ENCODE measurements around the gene RAB25.
"Not testable (repeated sequence)": the region's sequence is repeated elsewhere in the genome, so short reads cannot be mapped to it uniquely, and the experiment has no call there.

RAB25 gene

DNA sequence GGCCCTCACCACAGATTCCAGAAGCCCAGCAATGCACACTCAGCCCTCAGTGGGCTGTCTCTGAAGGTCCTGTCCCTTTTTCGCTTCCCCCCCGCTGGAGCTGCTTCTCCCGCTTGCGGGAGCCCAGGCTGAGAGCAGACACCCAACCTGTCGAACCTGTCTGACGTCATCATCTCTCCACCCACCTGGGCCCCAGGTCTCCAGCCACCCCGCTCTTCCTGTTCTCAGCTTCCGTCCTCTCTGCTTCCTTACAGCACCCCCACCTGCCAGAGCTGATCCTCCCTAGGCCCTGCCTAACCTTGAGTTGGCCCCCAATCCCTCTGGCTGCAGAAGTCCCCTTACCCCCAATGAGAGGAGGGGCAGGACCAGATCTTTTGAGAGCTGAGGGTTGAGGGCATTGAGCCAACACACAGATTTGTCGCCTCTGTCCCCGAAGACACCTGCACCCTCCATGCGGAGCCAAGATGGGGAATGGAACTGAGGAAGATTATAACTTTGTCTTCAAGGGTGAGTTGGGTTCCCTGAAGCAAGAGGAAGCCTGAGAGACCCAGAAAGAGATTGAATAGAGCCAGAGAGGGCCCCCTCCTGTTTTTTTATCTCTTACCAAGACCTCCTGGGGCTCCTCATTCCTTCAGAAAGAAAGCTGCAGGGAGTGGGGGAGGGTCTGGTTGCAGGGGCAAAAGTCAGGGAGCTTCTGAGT is at the start of gene RAB25:
RAB25 (plus strand) TSS at position 224 of the 700 bp plus-strand sequence; CDS start at position 465, 241 bp downstream.
- no peak for DNase-seq

DNA sequence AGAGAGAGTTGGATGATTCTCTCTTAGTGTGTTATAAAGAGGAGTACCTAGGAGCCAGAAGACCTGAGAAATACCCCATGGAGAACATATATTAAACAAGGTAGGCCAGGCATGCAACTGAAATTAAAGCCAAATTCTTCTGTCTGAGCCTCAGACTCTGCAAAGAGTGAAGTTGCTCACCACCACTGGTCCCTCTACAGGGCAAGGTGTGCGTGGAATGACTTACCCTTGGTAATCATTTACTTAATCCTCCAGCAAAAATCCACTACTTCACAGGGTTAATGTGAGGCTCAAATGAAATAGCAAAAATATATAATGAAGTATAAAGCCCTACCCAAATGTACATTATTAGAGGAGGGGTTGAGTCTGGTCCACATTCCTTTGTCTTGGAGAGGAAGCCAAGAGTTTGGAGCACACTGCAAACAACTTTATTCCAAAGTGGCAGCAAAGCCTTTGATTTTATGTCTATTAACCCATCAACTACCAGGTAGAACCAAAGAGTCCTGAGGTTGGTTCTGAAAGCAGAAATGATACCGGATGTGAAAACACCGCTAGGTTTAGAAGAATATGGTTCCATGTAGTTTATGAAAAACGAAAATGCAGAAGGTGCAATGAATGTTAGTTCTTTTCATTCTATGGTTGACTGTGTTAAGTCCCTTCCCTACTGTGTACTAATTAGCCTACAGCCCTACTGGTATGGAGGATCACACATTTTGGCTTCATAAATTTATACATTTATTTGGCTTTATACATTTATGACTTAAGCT is 48.7 kb upstream of the RAB25 start:
- no peak for DNase-seq

DNA sequence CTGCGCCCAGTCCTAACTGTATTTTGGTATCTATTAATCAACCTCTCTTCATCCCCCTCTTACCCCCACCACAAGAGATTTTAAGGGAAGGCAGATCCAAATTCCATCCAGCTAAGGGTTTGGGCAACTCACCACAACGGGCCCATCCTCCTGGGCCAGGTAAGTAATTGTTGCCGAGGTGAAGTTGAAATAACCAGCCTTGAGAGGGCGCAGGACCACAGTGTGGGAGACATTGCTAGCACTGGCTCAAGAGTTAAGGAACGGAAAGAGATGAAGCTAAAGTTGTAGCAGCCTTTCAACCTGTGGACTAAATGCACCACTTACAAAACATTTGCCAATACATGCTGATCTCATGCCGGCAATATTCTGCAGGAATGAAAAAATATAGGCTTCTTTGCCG is 46.1 kb upstream of the RAB25 start:
- DNase-seq: no peak

DNA sequence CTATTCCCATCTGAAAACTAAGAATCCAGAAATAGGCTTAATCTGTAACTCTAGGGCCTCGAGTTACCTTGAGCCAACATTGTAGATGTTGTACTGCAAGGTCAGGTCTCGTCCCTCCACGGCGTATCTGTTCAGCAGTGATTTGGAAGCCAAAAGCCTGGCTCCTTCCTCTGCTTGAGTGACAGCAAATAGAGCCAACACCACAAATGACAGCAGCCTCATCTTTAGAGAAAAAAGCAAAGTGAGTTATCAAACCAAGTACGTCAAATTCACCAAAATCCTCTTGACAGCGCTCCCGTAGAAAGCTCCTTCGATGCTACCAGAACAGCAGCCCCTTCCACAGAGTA is 41.0 kb upstream of the RAB25 start:
- DNase-seq: no peak

DNA sequence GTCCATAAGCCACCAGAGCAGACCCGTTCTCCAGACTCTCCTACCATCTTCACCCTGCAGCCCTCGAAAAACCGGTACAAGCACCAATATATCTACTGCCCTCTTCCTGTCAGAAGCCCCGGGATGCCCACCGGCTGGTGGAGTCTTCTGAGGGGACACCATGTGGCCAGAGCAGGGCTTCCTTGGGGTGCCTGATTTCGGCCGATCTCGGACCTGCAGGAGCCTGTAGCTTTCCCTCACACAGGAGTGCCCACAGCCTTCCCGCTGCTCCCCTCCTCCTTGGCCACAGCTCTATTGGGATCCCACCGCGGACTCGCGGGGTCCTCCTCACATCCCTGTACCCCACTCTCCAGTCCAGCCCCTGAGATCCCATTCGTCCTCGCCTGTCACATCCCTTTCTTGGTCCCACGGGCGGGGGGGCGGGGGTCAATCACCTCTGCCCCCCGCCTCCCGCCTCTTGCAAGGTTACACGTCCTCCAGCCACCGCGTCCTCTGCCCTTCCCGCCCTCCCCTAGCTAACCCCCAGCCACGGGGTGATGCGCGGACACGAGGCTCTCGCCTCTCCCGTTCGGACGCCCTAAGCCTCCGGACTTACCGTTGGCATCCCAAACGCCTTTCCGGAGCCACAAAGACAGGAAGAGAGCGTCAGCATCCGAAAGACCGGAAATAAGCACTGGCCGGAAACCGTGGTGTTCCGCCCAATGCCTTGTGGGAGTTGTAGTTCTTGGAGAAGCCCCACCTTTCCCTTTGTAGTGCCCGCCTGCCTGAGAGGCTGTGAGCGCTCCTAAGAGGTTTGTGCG is 40.5 kb upstream of the RAB25 start, which contains the start of gene SSR2:
SSR2 (minus strand) TSS at position 659 of the 800 bp plus-strand sequence. CDS start 784 bp downstream, outside the sequence.
- peak; percentile 81 to 82 for DNase-seq

DNA sequence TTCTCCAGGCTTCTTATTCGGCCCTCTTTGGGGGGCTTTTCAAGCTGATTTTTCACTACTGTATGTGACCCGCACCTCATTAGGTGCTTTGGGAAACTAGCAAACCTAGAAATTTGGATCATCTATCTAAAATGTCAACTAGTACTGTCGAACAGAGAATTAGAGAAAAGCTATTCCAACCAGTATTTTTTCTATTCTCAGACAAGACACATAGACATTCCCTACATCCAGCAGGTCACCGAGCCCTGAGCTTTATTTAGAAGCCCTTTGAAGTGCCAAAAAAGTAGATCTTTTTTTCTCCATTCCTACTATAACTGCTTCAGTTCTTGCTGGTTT is 39.9 kb upstream of the RAB25 start:
- DNase-seq: no peak

DNA sequence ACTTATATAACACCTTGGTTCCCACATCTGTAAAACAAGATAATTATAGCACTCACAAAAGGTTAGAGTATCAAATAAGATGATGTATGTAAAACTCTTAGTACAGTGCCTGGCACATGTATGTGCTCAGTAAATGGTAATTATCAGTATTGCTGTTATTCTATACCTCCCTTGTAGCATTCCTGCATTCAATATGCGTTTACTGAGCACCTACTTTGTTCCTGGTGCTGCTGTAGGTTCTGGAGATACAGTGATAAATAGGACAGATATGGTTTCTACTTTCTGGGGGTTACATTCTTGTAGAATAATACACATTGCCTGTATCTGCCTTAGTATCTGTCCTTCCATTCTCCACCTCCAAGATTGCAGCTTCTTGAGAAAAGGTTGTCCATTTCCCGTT is 39.0 kb upstream of the RAB25 start:
- no peak for DNase-seq

DNA sequence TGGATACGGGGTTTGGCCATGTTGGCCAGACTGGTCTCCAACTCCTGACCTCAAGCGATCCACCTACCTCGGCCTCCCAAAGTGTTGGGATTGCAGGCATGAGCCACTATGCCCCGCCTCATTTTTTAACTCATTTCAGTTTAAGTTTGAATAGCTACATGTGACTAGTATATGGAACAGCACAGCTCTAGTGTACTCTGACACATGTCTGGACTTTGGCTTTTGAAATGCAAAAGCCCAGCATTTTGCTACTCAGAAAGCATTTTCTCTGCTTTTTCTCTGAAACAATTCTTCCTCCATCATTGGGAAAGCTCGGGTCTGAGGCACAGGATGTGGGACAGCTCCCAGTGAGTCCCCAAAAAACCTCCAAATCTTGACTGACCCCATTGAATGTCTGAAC is 36.2 kb upstream of the RAB25 start:
- DNase-seq: no peak

DNA sequence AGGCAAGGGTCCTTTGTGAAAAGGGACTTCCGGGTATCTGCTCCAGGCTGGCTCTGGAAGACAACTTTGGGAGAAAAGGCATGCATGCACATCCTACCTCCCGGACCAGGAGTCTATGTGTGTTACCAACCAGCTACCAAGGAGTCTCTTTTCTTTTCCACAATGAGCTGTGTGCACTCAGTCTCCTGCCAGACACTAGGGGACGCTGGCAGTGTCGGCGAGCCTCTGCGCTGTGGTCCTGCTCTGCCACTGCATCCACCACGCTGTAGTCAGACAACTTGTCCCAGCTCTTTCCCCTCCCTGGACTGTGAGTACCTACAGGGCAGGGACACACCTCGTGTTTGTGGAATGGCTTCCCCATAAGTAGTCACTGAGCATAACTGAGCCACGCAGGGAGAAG is 35.1 kb upstream of the RAB25 start:
- DNase-seq: no peak

DNA sequence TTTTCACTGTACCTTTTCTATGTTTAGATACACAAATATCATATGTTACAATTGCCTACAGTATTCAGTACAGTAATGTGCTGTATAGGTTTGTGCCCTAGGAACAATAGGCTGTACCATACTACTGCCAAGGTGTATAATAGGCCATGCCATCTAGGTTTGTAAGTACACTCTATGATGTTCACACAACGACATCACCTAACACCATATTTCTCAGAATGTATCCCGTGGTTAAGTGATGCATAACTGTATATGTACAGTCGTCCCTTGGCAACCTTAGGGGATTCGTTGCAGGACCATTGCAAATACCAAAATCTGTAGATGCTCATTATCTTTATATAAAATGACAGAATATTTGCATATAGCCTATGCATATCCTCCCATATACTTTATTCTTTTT is 34.4 kb upstream of the RAB25 start:
- DNase-seq: no peak

DNA sequence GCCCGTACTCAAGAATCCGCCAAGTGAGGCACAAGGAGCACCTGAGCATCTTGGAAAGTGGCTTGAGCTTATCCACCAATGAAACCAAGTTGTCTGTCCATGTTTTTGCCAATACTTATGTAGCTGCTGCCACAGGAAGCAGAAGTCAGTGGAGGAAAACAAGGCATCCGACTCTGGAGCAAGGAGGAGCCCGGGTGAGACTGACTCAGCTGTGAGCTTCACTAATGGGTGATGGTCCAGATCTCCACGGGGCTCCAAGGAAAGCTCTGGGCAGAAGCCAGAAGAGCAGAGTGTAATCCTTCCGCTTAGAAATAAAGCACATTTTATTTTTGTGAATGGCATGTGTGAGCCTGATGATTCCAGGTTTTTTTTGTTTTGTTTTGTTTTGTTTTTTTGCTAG is 27.9 kb upstream of the RAB25 start:
- DNase-seq: no peak

DNA sequence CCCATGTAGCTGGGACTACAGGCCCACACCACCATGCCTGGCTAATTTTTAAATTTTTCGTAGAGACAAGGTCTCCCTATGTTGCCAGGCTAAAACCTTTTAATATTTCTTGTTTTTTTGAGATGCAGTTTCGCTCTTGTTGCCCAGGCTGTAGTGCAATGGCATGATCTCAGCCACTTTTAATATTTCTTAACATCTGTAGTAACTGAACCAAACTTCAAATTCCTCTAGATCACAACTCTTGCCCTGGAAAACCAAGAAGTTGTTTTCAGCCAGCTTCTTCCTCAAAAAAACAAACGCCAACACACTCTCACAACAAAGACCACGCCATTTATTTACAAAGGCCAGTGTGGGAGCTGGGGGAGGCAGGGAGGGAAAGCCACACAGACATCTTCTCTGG is 26.0 kb upstream of the RAB25 start:
- DNase-seq: not testable (repeated sequence)

DNA sequence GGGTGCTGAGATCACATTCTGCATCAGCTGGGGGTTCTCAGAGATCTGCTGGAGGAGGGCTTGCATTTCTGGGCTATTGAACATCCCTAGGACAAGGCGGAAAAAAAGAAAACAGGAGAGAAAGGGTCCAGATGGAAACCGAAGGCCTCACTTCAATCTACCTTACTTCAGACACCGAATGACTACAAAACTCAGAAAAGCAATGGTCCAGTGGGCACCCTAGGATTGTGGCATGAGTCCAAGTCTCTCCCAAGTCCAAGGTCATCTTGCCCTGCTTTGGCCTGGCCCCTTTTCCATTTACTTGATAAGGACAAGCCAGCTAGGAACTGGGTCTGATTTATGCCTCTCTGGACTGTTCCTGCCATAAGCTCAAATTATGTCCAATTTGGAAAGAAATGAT is 18.1 kb upstream of the RAB25 start:
- no peak for DNase-seq

DNA sequence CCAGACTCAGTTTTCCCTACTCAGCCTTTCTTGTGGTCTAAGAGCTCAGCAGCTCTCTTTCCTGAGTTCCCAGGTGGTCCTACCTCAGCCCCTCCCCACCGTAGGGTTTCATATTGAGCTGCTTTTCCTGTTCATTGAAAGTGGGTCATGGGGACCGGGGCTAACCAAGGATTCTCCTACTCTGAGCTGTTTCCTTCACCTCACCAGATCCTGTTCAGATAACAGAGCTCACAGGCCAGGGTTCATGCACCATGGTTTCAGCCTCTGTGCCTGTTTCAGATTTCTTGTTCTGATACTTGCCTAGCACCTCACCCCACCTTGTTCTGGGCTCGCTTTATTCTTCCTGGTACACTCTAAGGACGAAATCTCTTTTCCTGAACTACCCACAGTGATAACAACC is 15.9 kb upstream of the RAB25 start:
- no peak for DNase-seq

DNA sequence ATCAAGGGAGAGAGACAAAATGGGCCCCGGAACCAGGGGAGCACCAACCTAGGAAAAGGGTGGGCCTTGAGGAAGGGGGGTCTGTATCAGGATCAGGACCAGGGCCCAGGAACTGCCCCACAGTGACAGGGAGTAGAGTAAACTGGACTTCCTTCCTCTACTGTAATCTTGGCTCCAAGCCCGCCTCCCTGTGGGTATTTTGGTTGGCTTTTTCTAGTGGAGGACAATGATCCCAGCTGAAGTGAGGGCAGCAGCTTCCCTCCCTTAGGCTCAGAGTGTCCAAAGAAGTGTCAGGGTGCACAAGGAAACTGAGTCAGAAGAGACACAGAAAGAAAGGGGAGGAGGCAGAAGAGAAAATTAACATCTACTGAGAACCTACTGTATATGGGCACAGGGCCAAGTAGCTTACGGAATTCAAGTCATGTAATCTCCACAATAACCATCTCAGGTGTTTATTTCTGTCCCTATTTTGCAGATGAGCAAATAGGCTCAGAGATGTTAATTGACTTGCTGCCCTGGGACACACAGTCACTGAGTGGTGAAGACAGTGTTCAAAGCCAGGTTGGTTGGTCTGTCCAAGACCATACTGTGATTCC is 12.2 kb upstream of the RAB25 start:
- DNase-seq: no peak

DNA sequence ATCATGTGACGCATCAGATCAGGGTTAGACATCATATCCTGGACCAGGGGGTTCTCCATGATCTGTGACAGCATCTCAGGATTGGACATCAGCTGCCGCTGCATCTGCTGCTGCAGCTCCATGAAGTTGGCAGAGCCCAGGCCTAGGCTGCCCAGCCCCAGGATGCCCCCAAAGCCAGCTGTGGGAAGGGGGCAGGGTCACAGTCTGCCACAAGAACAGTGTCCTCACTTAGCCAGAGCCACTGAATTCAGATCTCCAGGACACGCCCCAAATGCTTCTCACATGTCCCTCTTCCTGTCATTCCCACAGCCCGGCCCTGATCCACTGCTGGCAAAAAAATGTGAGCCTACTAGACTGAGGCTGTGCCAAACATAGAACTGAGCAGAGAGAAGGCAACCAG is 10.6 kb upstream of the RAB25 start:
- DNase-seq: no peak

DNA sequence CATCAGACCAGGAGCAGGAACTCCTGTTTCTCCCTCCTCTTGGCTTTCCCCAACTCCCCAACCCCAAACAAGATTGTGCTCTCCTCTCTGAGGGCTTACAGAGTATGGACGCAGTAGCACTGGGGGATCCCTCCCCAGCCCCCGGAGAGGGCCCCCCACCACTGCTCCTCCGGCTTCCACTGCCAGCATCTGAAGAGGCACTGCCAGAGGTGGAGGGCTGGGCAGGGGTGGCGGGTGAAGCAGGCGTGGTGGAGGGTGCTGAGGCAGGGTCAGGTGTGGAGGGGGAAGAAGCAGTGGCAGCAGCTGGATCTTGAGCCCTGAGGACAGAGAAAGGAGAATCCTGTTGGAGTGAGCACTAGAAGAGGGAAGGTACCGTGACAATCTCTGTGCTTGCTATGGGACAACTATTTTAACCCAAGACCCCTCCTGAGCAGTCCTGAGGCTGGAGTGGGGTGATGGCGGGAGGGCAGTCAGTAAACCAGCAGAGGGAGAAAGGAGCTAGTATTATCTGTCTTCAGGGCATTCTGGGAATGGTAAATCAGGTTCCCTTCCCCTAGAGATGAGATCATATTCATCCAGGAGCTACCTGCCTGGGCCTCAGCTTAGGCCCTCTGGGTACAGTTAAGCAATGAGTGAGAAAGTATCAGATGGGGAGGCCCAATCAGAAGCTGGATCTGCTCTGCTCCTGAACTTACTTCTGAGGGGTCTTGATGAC is 9.8 kb upstream of the RAB25 start:
- DNase-seq: no peak

DNA sequence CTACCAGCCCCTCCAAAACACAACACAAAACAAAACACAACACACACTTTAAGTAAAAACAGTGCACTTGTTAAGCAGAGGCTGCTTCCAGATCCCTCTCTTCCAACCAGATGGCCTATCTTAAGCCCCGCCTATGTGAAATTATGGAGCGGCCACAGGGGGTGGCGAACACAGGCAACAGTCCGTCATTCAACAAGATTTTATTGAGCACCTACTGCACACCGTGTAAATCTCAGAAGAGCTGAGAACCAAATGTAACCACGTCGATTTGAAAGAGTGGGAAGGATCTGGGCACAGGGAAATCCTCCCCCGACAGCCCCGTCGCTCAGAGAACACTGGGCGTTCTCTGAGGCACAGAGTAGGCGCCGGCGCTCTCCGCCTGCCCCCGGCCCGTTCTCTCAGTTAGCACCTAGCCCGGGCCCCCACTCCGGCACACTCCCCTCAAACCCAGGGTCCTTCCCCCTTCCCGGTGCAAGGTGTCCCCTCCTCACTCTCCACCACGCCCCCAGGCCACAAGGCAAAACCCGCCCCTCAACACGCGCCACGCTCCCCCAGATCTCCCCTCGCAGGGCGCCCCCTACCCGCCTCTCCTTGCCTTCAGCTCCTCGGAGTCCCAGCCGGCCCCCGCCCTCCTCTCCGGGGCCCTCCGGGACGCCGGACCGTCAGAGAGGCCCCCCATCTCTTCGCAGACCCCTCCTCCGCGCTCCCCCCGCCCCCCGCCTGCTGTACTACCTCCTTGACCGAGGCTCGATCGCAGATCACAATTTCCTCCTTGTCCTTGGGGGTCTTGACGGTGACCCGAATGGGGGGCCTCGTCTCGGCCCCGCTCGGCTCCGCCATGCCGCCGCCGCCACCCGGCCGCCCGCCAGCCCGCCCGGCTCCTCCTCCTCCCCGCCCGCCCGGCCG is 7.8 kb upstream of the RAB25 start:
- DNase-seq: peak; percentile 72 to 73

DNA sequence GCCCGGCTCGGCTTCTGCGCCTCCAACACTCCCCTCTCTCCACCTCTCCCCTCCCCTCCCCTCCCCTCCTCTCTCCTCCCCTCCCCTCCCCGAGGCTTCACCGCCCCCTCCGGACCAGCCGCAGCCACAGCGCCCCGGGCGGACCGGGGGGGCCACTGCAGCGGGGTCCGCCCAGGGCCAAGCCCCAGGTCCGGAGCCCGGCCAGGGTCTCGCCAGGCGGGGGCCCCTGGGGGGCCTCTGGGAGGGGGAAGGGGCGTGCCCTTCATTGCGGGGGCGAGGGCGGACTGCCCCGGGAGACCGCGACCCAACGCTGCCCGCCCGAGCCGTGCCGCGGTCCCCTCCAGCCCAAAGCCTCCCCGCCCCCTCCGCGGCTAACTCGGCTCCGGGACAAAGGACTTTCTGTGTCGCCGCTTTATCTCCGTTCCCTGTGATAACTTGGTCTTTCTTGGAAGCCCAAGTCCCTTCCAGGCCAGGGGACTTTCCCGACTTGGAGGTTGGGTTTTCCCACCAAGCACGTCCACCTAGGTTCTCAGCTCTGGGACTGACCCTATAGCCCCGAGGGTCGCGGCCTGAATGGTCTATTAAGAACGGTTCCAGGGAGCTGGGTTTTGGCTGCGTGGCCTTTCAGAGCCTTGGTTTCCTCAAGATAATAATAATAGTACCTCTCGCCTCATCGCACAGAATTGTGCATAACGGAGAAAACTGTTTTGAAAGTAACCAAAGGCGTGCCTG is 7.0 kb upstream of the RAB25 start, which contains the start of gene UBQLN4:
UBQLN4 (minus strand) TSS at position 31 of the 732 bp plus-strand sequence. CDS start 97 bp downstream, outside the sequence.
- peak; percentile 84 to 89 for DNase-seq

DNA sequence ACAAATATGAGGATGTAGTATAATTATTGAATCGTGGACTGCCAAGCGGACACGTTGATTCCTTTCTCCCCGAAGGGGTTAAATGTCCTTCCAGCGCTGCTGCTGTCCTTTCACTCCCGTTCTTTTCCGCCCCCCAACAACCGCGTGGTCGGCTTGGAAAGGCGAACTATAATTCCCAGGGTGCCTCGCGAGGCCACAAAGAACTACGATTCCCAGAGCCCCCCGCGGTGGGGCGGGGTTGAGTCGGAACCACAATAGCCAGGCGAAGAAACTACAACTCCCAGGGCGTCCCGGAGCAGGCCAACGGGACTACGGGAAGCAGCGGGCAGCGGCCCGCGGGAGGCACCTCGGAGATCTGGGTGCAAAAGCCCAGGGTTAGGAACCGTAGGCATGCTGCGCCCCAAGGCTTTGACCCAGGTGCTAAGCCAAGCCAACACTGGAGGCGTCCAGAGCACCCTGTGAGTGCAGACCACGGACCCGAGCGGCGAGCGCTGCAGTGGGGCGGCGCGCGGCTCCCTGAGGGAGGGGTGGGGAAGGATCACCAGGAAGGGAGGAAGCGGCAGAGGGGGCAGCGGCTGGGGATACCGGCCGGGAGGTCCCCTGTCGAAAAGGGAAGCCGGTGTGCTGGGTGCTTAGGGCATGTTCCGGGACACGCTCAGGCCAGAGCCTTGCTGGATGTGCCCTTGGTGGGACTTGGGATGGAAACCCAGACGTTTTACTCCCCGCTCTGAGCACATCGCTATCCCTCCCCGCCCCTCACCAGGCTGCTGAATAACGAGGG is 6.3 kb upstream of the RAB25 start, which contains the start of gene LAMTOR2:
LAMTOR2 (plus strand) TSS at position 283 of the 781 bp plus-strand sequence; CDS start at position 391, 108 bp downstream.
- peak; percentile 94 to 98 for DNase-seq
